ENCODE results near the gene TARDBP.
"Not testable (repeated sequence)": the region's sequence is repeated elsewhere in the genome, so short reads cannot be mapped to it uniquely, and the experiment has no call there.

The TARDBP gene

GRCh38 chr1:11012260-11013159, at the start of gene TARDBP:
TSS of gene TARDBP (plus strand) at chr1:11012654. CDS start at chr1:11013728, 1,074 bp downstream.
- in situ Hi-C loops (cut with HindIII; ENCODE audit: low sequenced_read_pairs) = no loop called here

- in situ Hi-C loops (cut with HindIII; ENCODE audit: low sequenced_read_pairs) = loop anchor here (5.0 kb wide), 1 partner anchor 58 kb away; no protein-coding TSS in a partner anchor
Measured at GRCh38 chr1:10965546-10966226, 46.8 kb upstream of the TARDBP start.

- in situ Hi-C loops (cut with HindIII; ENCODE audit: low sequenced_read_pairs) = loop anchor here (5.0 kb wide), 1 partner anchor 60 kb away; no protein-coding TSS in a partner anchor
Measured at GRCh38 chr1:10967090-10967489, 45.4 kb upstream of the TARDBP start.

- in situ Hi-C loops (cut with HindIII; ENCODE audit: low sequenced_read_pairs) = loop anchor here (5.0 kb wide), 1 partner anchor 61 kb away; no protein-coding TSS in a partner anchor
Measured at GRCh38 chr1:10968411-10968826, 44.0 kb upstream of the TARDBP start.

DNA sequence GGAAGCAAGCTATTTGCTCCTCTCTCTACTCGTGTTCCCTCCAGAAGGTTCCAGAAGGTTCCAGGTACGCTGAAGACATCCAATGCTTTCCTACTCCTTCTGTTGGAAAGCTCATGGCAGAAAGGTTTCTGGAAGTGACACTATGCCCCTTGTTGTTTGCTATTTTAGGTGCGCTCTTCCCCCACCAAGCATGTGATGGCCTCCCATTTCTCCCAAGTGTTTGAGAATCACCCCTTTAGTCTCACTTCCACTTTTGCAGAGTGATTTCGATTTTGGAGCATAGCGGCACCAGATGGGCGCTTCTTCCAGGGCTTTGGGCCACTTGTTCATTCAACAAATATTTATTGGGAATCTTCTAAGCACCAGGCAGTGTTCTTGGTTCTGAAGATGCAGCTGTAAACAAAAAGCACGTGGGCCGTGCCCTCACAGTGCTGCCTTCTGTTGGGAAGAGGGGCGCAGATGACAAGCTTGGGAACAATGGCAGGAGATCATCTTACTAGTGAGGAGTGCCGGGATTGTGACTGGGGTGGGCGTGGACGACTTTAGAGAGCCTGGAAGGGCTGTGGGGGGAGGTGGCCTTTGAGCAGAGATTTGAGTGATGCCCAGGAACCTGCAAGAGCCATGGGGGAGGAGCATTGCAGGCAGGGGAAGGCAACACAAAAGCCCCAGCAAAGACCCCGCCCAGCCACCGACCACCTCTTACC, 43.0 kb upstream of the TARDBP start:
- in situ Hi-C loops (cut with HindIII; ENCODE audit: low sequenced_read_pairs) = loop anchor here (5.0 kb wide), 1 partner anchor 62 kb away; no protein-coding TSS in a partner anchor

DNA sequence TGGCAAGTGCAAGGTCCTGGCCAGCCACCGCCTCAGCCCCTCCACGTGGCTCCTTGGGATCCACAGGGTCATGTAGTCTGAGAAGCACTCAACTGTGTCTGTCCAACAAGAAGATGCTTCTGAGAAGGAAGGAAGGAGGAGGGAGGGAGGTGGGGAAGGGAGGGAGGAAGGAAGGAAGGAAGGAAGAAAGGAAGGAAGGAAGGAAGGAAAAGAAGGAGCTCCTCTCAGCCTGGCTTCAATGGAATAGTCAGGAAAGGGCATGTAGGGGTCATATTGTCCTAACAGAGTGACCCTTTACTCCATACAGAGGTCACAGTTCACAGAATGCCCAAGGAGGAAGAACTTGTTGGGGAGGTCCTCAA, 42.5 kb upstream of the TARDBP start:
- in situ Hi-C loops (cut with HindIII; ENCODE audit: low sequenced_read_pairs) = loop anchor here (5.0 kb wide), 1 partner anchor 63 kb away; no protein-coding TSS in a partner anchor

- in situ Hi-C loops (cut with HindIII; ENCODE audit: low sequenced_read_pairs) = no loop called here
Measured at GRCh38 chr1:10973552-10973951, 38.9 kb upstream of the TARDBP start.

GRCh38 chr1:10973956-10974881, 38.2 kb upstream of the TARDBP start:
- in situ Hi-C loops (cut with HindIII; ENCODE audit: low sequenced_read_pairs) = no loop called here

DNA sequence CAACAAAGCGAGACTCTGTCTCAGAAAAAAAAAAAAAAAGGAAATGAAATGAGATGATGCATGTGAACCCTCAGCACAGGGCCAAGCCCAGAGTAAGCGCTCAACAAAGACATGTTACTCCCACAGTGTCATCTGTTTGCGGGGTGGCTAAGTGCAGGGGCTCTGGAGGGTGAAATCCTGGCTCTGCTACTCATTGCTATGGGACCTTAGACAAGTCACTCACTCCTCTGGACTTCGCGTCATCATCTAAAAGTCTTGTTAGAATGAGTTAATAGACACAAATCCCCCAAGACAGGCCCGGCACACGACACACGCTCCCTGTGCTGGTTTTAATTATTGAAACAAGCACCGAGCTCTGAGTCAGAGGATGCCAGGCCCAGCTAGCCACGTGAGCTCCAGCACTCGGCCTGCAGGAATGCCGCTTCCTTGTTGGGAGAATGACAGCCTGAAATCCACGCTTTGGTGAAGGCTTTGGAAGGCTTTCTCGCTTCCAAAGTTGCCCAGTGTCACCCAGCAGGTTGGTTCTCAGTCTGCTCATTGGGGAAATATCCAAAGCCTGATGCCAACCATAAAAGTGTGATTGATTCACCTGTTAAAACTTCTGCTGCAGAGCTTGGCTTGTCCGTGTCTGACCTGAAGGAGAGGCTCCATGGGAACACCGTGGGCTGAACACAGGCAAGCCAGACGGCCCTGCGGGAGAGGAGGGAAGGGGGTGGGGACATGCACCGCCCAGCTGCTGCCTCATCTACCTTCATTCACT, 36.7 kb upstream of the TARDBP start:
- in situ Hi-C loops (cut with HindIII; ENCODE audit: low sequenced_read_pairs) = no loop called here

DNA sequence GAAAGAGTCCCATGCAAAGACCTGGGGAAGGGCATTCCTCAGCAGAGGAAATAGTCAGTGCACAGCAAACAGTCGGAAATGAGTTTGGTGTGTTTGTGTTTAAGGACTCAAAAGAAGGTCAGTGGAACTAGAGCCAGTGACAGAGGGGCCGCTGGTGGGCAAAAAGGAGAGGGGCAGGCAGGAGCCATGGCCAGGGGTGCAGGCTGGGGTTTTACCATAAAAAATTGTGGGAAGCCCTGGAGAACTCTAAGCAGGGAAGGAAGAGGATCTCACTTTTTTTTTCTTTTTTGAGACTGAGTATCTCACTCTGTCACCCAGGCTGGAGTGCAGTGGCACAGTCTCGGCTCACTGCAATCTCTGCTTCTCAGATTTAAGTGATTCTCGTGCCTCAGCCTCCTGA, 33.7 kb upstream of the TARDBP start:
- in situ Hi-C loops (cut with HindIII; ENCODE audit: low sequenced_read_pairs) = no loop called here

DNA sequence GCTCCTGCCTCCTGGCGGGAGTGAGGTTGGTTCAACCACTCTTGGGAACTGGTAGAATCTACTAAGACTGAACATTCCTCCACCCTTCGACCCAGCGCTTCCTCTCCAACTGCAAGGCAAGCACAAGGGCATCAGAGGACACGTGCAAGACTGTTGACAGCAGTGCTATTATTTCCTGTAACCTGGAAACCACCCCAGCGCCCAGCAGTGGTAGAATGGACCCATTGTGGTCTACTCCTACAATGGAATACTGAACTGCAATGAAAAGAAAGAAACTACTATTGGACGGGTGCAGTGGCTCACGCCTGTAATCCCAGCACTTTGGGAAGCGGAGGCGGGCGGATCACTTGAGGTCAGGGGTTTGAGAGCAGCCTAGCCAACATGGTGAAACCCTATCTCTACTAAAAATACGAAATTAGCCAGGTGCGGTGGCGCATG, 33.0 kb upstream of the TARDBP start:
- in situ Hi-C loops (cut with HindIII; ENCODE audit: low sequenced_read_pairs) = no loop called here

DNA sequence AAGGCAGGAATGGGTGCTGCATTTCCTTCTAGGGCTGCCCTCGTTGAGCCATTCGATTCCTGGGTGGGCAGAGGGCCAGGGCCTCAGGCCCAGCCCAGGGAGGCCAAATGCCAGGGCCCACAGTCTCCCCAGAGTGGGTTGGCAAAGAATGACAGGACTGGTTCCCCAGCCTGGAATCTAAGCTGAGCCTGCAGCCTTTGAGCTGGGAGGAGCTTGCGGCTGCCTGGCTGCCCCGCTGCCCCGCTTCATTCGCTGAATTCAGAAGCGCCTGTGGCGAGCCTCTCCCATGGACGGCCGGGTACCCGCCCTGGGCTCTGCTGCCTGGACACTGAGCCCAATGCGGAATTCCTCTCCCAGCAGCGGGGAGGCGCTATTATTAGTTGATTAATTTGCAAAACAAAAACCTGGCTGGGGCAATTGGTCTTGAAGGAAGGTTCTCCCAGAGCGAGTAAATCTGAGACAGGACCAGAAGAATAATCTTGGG, 32.3 kb upstream of the TARDBP start:
- in situ Hi-C loops (cut with HindIII; ENCODE audit: low sequenced_read_pairs) = no loop called here

GRCh38 chr1:10980841-10981727, 31.4 kb upstream of the TARDBP start:
- in situ Hi-C loops (cut with HindIII; ENCODE audit: low sequenced_read_pairs) = no loop called here

DNA sequence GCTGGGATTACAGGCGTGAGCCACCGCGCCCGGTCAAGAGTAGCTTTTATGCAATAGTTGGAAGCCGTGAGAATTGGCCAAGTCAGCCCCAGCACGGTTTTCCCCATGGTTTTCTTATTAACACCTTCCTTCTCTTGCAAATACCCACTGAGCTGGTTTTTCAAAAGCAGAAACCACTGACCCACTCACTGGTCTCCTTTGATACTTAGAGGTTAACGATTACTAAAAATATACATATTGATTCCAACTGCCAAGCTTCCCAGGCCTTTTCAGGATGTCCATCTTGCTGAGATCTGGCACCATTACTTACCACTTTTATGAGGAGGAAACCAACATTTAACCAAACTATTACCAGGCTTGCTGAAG, 25.9 kb upstream of the TARDBP start:
- in situ Hi-C loops (cut with HindIII; ENCODE audit: low sequenced_read_pairs) = no loop called here

- in situ Hi-C loops (cut with HindIII; ENCODE audit: low sequenced_read_pairs) = no loop called here
Measured at GRCh38 chr1:10987840-10988417, 24.5 kb upstream of the TARDBP start.

- in situ Hi-C loops (cut with HindIII; ENCODE audit: low sequenced_read_pairs) = no loop called here
Measured at GRCh38 chr1:10989095-10989494, 23.4 kb upstream of the TARDBP start.

GRCh38 chr1:10989920-10990516, 22.4 kb upstream of the TARDBP start:
- in situ Hi-C loops (cut with HindIII; ENCODE audit: low sequenced_read_pairs) = not testable (repeated sequence)

Data from endothelial cell of hepatic sinusoid (primary cell).